Body of pancreas (tissue), 4 donors: ENCODE results near the gene GPR61.

Experiments
- POLR2A ChIP-seq, 3 donors: fragments of 450-650 bp; IDR thresholded peaks; one replicate each; pipeline ENCODE4 v1.6.1; 2016; ENCODE audit warnings: antibody characterized with exemption in 3 of 3, mild to moderate bottlenecking in 2 of 3
- TF ChIP-seq, protein P1 (sequence below), 7 experiments: fragments of 450-650 bp in 4 of 7; fragments of 200-600 bp in 3 of 7; sonication (generic) in 3 of 7; IDR thresholded peaks; one replicate each; pipeline ENCODE4 v1.5.1; 2016 to 2019; ENCODE audit warnings: antibody characterized with exemption in 7 of 7

- TF ChIP-seq, protein P1, sequence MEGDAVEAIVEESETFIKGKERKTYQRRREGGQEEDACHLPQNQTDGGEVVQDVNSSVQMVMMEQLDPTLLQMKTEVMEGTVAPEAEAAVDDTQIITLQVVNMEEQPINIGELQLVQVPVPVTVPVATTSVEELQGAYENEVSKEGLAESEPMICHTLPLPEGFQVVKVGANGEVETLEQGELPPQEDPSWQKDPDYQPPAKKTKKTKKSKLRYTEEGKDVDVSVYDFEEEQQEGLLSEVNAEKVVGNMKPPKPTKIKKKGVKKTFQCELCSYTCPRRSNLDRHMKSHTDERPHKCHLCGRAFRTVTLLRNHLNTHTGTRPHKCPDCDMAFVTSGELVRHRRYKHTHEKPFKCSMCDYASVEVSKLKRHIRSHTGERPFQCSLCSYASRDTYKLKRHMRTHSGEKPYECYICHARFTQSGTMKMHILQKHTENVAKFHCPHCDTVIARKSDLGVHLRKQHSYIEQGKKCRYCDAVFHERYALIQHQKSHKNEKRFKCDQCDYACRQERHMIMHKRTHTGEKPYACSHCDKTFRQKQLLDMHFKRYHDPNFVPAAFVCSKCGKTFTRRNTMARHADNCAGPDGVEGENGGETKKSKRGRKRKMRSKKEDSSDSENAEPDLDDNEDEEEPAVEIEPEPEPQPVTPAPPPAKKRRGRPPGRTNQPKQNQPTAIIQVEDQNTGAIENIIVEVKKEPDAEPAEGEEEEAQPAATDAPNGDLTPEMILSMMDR (IDR thresholded peaks at IDR 0.05): no peak
- no peak for TF ChIP-seq POLR2A (IDR thresholded peaks at IDR 0.05)
Measured at GRCh38 chr1:109565241-109565640, 25.6 kb downstream of the GPR61 start.
